K562 (cell line): ENCODE results near the gene TPD52L2. TPM values are rescaled to one million over a fixed set of nuclear protein-coding genes. Genes with fewer than 3 reads are reported as not detected.

Source experiments
- ARHGAP35 ChIP-seq: fragments of 450-650 bp; IDR thresholded peaks from 2 replicates; pipeline ENCODE4 v1.6.1; 2018; ENCODE audit not compliant: partially characterized antibody
- CCNT2 ChIP-seq: IDR thresholded peaks from 2 replicates; pipeline ENCODE4 v1.6.1; 2011; ENCODE audit warnings: borderline replicate concordance, low read depth, mild to moderate bottlenecking, moderate library complexity, mixed read lengths, low read length; ENCODE audit not compliant: insufficient read length; ENCODE audit errors: extremely low read depth
- ILK ChIP-seq: fragments of 450-650 bp; IDR thresholded peaks from 2 replicates; pipeline ENCODE4 v1.6.1; 2016; ENCODE audit warnings: missing genetic modification characterization, low read depth, mild to moderate bottlenecking, missing compliant biosample characterization, moderate library complexity, borderline replicate concordance
- LARP7 ChIP-seq: fragments of 450-650 bp; IDR thresholded peaks from 2 replicates; pipeline ENCODE4 v1.6.1; 2016
- NFE2 ChIP-seq: IDR thresholded peaks from 2 replicates; pipeline ENCODE4 v1.6.1; 2014; ENCODE audit warnings: antibody characterized with exemption, low read depth
- POLR2AphosphoS5 ChIP-seq: IDR thresholded peaks from 2 replicates; pipeline ENCODE4 v1.6.1; 2011; ENCODE audit warnings: mild to moderate bottlenecking, low read depth, low read length, moderate library complexity; ENCODE audit not compliant: control insufficient read depth, insufficient read depth
- RNF2 ChIP-seq: sonication (generic); IDR thresholded peaks from 2 replicates; pipeline ENCODE4 v1.6.1; 2016
- U2AF1 ChIP-seq: fragments of 200-400 bp; formaldehyde crosslinking; optimal IDR thresholded peaks from 2 replicates; pipeline ENCODE3; 2017; ENCODE audit warnings: mild to moderate bottlenecking, low read depth, low read length, moderate library complexity
- ZBTB7A ChIP-seq: IDR thresholded peaks from 2 replicates; pipeline ENCODE4 v1.6.1; 2011; ENCODE audit warnings: low read depth, mild to moderate bottlenecking, low read length, moderate library complexity, borderline replicate concordance; ENCODE audit not compliant: control insufficient read depth
- ZNF12 ChIP-seq: sonication (generic); formaldehyde crosslinking; IDR thresholded peaks from 2 replicates; pipeline ENCODE4 v1.4.0; 2020; ENCODE audit warnings: mild to moderate bottlenecking, missing genetic modification reagents
- ZNF644 ChIP-seq: fragments of 200-800 bp; sonication (Bioruptor generic); IDR thresholded peaks from 2 replicates; pipeline ENCODE4 v1.6.1; 2016; ENCODE audit warnings: low read depth, missing genetic modification characterization, missing compliant biosample characterization
- polyA plus RNA-seq, 8 experiments: library from polyadenylated mRNA; depleted of rRNA in 4 of 8; stranded (reverse) in 5 of 8; unstranded in 3 of 8; fragments of >200 nt; fragmentation: Nextera tagmentation in 2 of 8; fragmentation: Illumina TruSeq in 1 of 8; extraction: Ambion mirVana in 2 of 8; extraction: Trizol in 1 of 8; gene quantifications; 2 replicates each; pipeline versions ENCODE4 v1.2.1 to v1.2.3, GENCODE V29; 2011 to 2014; ENCODE audit warnings: inconsistent platforms in 1 of 8, missing spikeins in 1 of 8
- total RNA-seq, 7 experiments: library from RNA; depleted of rRNA in 6 of 7; stranded (reverse); fragments of >200 nt in 6 of 7; fragmentation: Illumina TruSeq in 2 of 7; extraction: Trizol in 2 of 7; gene quantifications; 2 replicates each; pipeline versions ENCODE4 v1.2.1 to v1.2.3, GENCODE V29; 2011 to 2021; ENCODE audit warnings: low replicate concordance in 1 of 7
- TF ChIP-seq, protein P1 (sequence below): fragments of 200-800 bp; sonication (Bioruptor generic); IDR thresholded peaks from 2 replicates; pipeline ENCODE4 v1.6.1; 2017; ENCODE audit warnings: missing genetic modification characterization, missing compliant biosample characterization
- TF ChIP-seq, protein P2 (sequence below): fragments of 250-450 bp; sonication (Bioruptor Pico); IDR thresholded peaks from 2 replicates; pipeline ENCODE4 v1.5.0; 2022; ENCODE audit warnings: mild to moderate bottlenecking
- TF ChIP-seq, protein P3 (sequence below): fragments of 200-800 bp; sonication (Bioruptor generic); IDR thresholded peaks from 2 replicates; pipeline ENCODE4 v1.6.1; 2017; ENCODE audit warnings: missing genetic modification characterization, missing compliant biosample characterization
- TF ChIP-seq, protein P4 (sequence below): fragments of 250-450 bp; sonication (Bioruptor Pico); IDR thresholded peaks from 2 replicates; pipeline ENCODE4 v1.5.0; 2020; ENCODE audit warnings: mild to moderate bottlenecking

The TPD52L2 gene
- total and polyA plus RNA-seq, 9 of the 15 experiments (the other 6 are each of a cell fraction or from before 2014, with no cell fraction given) = 1.9 to 117 (median 74.6) TPM

DNA sequence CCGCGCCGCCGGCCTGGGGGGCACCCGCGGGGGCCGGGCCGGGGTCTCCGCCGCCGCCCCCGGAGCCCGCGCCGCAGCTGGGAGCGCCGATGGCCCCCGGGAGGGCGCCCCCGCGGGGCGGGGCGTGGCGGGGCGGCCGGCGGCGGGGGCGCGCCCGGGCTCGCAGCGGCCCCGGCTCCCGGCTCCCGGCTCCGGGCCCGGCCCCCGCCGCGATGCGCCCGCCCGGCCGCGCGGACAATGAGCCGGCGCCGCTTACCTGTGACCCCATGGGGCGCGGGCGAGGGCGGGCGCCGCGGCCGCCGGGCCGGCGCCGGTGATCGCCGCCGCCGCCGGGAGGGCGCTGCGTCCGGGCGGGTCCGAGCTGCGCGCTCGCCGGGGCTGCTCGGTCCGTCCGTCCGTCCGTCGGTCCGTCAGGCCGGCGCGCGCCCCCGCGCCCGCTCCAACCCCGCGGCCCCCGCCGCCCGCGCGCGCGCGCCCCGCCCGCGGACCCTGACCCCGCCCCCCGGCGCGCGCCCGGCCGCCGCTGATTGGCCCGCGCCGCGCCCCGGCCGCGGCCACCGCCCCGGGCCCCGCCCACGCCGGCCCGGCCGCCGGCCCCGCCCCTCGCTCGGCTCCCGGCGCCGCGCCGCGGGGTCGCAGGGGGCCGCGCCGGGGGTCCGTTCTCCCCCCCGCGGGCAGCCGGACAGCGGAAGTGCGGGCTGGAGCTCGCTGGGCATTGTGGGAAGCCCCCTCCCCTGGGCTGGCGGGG lies 34.1 kb upstream of the TPD52L2 start, which contains the start of gene ZBTB46 (continued):
- TF ChIP-seq, protein P1, sequence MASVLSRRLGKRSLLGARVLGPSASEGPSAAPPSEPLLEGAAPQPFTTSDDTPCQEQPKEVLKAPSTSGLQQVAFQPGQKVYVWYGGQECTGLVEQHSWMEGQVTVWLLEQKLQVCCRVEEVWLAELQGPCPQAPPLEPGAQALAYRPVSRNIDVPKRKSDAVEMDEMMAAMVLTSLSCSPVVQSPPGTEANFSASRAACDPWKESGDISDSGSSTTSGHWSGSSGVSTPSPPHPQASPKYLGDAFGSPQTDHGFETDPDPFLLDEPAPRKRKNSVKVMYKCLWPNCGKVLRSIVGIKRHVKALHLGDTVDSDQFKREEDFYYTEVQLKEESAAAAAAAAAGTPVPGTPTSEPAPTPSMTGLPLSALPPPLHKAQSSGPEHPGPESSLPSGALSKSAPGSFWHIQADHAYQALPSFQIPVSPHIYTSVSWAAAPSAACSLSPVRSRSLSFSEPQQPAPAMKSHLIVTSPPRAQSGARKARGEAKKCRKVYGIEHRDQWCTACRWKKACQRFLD (CRISPR knock-in tag) = peak; percentile 54; the same call in 1 of the 2 replicates
- TF ChIP-seq ARHGAP35 (no peak), POLR2AphosphoS5 (no peak), ILK (tag) (no peak), NFE2 (no peak), ZNF644 (tag) (peak; percentile 46; the same call in 1 of the 2 replicates), CCNT2 (peak; percentile 14), U2AF1 (no peak), ZBTB7A (peak; percentile 93), LARP7 (no peak), ZNF12 (CRISPR knock-in tag) (no peak), RNF2 (no peak)
- TF ChIP-seq, protein P2, sequence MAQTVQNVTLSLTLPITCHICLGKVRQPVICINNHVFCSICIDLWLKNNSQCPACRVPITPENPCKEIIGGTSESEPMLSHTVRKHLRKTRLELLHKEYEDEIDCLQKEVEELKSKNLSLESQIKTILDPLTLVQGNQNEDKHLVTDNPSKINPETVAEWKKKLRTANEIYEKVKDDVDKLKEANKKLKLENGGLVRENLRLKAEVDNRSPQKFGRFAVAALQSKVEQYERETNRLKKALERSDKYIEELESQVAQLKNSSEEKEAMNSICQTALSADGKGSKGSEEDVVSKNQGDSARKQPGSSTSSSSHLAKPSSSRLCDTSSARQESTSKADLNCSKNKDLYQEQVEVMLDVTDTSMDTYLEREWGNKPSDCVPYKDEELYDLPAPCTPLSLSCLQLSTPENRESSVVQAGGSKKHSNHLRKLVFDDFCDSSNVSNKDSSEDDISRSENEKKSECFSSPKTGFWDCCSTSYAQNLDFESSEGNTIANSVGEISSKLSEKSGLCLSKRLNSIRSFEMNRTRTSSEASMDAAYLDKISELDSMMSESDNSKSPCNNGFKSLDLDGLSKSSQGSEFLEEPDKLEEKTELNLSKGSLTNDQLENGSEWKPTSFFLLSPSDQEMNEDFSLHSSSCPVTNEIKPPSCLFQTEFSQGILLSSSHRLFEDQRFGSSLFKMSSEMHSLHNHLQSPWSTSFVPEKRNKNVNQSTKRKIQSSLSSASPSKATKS (CRISPR knock-in tag) = no peak
- TF ChIP-seq, protein P3, sequence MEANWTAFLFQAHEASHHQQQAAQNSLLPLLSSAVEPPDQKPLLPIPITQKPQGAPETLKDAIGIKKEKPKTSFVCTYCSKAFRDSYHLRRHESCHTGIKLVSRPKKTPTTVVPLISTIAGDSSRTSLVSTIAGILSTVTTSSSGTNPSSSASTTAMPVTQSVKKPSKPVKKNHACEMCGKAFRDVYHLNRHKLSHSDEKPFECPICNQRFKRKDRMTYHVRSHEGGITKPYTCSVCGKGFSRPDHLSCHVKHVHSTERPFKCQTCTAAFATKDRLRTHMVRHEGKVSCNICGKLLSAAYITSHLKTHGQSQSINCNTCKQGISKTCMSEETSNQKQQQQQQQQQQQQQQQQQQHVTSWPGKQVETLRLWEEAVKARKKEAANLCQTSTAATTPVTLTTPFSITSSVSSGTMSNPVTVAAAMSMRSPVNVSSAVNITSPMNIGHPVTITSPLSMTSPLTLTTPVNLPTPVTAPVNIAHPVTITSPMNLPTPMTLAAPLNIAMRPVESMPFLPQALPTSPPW = peak; percentile 74
- TF ChIP-seq, protein P4, sequence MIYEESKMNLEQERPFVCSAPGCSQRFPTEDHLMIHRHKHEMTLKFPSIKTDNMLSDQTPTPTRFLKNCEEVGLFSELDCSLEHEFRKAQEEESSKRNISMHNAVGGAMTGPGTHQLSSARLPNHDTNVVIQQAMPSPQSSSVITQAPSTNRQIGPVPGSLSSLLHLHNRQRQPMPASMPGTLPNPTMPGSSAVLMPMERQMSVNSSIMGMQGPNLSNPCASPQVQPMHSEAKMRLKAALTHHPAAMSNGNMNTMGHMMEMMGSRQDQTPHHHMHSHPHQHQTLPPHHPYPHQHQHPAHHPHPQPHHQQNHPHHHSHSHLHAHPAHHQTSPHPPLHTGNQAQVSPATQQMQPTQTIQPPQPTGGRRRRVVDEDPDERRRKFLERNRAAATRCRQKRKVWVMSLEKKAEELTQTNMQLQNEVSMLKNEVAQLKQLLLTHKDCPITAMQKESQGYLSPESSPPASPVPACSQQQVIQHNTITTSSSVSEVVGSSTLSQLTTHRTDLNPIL (CRISPR knock-in tag) = no peak
